Measurements from ENCODE around the gene SGPP1.
"Not testable (repeated sequence)": the region's sequence is repeated elsewhere in the genome, so short reads cannot be mapped to it uniquely, and the experiment has no call there.

Gene SGPP1

DNA sequence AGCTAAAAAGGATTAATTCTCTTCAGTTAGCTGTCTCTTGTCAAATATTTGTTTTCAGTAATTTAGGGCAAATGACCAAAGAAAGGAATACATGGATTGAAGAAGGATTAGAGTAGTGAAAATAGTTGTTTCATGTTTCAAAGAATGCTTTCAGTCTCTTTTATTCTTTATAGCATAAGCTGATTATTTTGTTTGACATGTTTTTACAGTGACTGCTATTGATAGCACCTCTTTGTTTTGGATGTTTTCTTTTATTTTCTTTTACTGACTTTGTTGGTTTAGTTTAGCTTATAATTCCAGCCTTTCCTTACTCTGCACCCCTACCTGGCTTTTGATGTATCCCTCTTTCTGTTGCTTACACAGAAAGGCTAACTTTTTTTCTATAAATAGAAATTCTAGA is 29.3 kb upstream of the SGPP1 start:
- H3K4me1 ChIP-seq (ENCODE audit: control insufficient read depth, insufficient read depth, low read length), result no peaks in the 10 kb centered on the region
- H3K4me3 ChIP-seq (ENCODE audit: low read length), result no peak overlapping the region
- no peak for DNase-seq (ENCODE audit: low read depth)
- no peaks in the 10 kb centered on the region for H3K36me3 ChIP-seq (ENCODE audit: control insufficient read depth, insufficient read depth, low read length, severe bottlenecking)
- no peak overlapping the region for H3K9ac ChIP-seq (ENCODE audit: low read length)
- no peaks in the 10 kb centered on the region for H3K27me3 ChIP-seq (replicated peaks; ENCODE audit: control insufficient read depth, insufficient read depth, low read length)
- no peaks in the 10 kb centered on the region for H3K9me3 ChIP-seq (ENCODE audit: control insufficient read depth, low read length)

GRCh38 chr14:63752449-63753169 is 24.7 kb upstream of the SGPP1 start:
- no peaks in the 10 kb centered on the region for H3K4me1 ChIP-seq (ENCODE audit: control insufficient read depth, insufficient read depth, low read length)
- no peak overlapping the region for H3K9ac ChIP-seq (ENCODE audit: low read length)
- no peaks in the 10 kb centered on the region for H3K36me3 ChIP-seq (ENCODE audit: control insufficient read depth, insufficient read depth, low read length, severe bottlenecking)
- H3K9me3 ChIP-seq (ENCODE audit: control insufficient read depth, low read length), result no peaks in the 10 kb centered on the region
- no peak overlapping the region for H3K4me3 ChIP-seq (ENCODE audit: low read length)
- peak; percentile 48 for DNase-seq (ENCODE audit: low read depth)
- H3K27me3 ChIP-seq (replicated peaks; ENCODE audit: control insufficient read depth, insufficient read depth, low read length), result no peaks in the 10 kb centered on the region

GRCh38 chr14:63751076-63751475 is 23.2 kb upstream of the SGPP1 start:
- H3K36me3 ChIP-seq (ENCODE audit: control insufficient read depth, insufficient read depth, low read length, severe bottlenecking); H3K9me3 ChIP-seq (ENCODE audit: control insufficient read depth, low read length); H3K27me3 ChIP-seq (replicated peaks; ENCODE audit: control insufficient read depth, insufficient read depth, low read length); H3K4me3 ChIP-seq (ENCODE audit: low read length); H3K4me1 ChIP-seq (ENCODE audit: control insufficient read depth, insufficient read depth, low read length); DNase-seq (ENCODE audit: low read depth); H3K9ac ChIP-seq (ENCODE audit: low read length): not testable (repeated sequence)

- Histone ChIP-seq H3K4me3 (ENCODE audit: low read length) (no peak overlapping the region), H3K36me3 (ENCODE audit: control insufficient read depth, insufficient read depth, low read length, severe bottlenecking) (no peaks in the 10 kb centered on the region), H3K9me3 (ENCODE audit: control insufficient read depth, low read length) (no peaks in the 10 kb centered on the region), H3K27me3 (replicated peaks; ENCODE audit: control insufficient read depth, insufficient read depth, low read length) (no peaks in the 10 kb centered on the region), H3K9ac (ENCODE audit: low read length) (no peak overlapping the region), H3K4me1 (ENCODE audit: control insufficient read depth, insufficient read depth, low read length) (no peaks in the 10 kb centered on the region)
- no peak for DNase-seq (ENCODE audit: low read depth)
Measured at GRCh38 chr14:63747846-63748245, 20.0 kb upstream of the SGPP1 start.

- Histone ChIP-seq H3K27me3 (replicated peaks; ENCODE audit: control insufficient read depth, insufficient read depth, low read length) (no peaks in the 10 kb centered on the region), H3K4me3 (ENCODE audit: low read length) (no peak overlapping the region), H3K4me1 (ENCODE audit: control insufficient read depth, insufficient read depth, low read length) (no peaks in the 10 kb centered on the region), H3K9me3 (ENCODE audit: control insufficient read depth, low read length) (no peaks in the 10 kb centered on the region), H3K9ac (ENCODE audit: low read length) (no peak overlapping the region), H3K36me3 (ENCODE audit: control insufficient read depth, insufficient read depth, low read length, severe bottlenecking) (no peaks in the 10 kb centered on the region)
- no peak for DNase-seq (ENCODE audit: low read depth)
Measured at GRCh38 chr14:63745858-63746425, 18.1 kb upstream of the SGPP1 start.

DNA sequence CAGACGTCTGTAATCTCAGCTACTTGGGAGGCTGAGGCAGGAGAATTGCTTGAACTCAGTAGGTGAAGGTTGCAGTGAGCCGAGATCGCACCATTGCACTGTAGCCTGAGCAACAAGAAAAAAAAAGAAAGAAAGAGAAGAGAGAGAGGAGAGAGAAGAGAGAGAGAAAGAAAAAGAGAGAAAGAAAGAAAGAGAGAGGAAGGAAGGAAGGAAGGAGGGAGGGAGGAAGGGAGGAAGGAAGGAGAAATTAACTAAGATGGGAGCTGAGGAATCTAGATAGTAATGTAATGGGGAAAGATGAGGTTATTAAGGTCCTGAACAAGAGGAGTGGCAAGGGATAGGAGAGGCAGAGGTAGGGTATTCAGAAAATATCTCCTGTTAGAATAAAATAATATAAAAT is 17.4 kb upstream of the SGPP1 start:
- no peak overlapping the region for H3K9ac ChIP-seq (ENCODE audit: low read length)
- H3K4me1 ChIP-seq (ENCODE audit: control insufficient read depth, insufficient read depth, low read length), result no peaks in the 10 kb centered on the region
- H3K9me3 ChIP-seq (ENCODE audit: control insufficient read depth, low read length), result no peaks in the 10 kb centered on the region
- H3K36me3 ChIP-seq (ENCODE audit: control insufficient read depth, insufficient read depth, low read length, severe bottlenecking), result no peaks in the 10 kb centered on the region
- no peak overlapping the region for H3K4me3 ChIP-seq (ENCODE audit: low read length)
- DNase-seq (ENCODE audit: low read depth), result no peak
- no peaks in the 10 kb centered on the region for H3K27me3 ChIP-seq (replicated peaks; ENCODE audit: control insufficient read depth, insufficient read depth, low read length)

DNA sequence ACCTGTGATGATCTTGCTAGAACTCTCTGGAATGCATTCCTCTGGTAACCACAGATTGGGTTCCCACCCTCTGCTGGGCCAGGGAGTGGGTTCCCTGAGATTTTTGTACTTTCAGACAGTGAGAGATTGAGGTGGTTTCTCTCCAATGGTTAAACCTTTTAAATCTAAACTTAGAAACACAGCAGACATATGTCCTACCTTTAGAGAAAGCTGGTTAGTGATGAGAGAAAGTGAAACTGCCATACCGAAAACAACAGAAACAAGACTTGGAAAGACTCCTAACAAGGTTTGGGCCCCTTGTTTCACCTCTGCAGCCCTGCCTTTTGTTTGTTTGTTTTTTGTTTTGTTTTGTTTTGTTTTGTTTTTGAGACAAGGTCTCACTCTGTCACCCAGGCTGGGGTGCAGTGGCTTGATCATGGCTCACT is 9.7 kb upstream of the SGPP1 start:
- peaks cover 3% of the 10 kb centered on the region for H3K27me3 ChIP-seq (replicated peaks; ENCODE audit: control insufficient read depth, insufficient read depth, low read length)
- no peak overlapping the region for H3K9ac ChIP-seq (ENCODE audit: low read length)
- H3K4me3 ChIP-seq (ENCODE audit: low read length), result no peak overlapping the region
- no peaks in the 10 kb centered on the region for H3K9me3 ChIP-seq (ENCODE audit: control insufficient read depth, low read length)
- no peaks in the 10 kb centered on the region for H3K4me1 ChIP-seq (ENCODE audit: control insufficient read depth, insufficient read depth, low read length)
- DNase-seq (ENCODE audit: low read depth), result no peak
- no peaks in the 10 kb centered on the region for H3K36me3 ChIP-seq (ENCODE audit: control insufficient read depth, insufficient read depth, low read length, severe bottlenecking)

DNA sequence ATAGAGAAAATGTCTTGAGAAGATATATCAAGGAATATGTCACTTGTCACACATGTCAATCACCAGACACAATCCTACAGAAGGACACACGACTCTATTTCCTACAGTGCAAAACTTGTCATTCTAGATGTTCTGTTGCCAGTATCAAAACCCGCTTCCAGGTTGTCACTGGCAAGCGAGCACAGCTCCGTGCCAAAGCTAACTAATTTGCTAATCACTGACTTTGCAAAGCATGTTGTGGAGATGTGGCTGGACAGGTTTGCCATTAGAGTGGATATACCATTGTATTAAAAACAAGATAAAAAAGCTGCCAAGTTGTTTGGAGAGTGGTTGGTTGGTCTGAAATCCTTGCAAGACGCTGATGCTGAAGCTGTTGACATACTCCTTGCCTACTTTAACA is 7.9 kb upstream of the SGPP1 start:
- Histone ChIP-seq H3K36me3 (ENCODE audit: control insufficient read depth, insufficient read depth, low read length, severe bottlenecking) (no peaks in the 10 kb centered on the region), H3K4me1 (ENCODE audit: control insufficient read depth, insufficient read depth, low read length) (no peaks in the 10 kb centered on the region), H3K9me3 (ENCODE audit: control insufficient read depth, low read length) (no peaks in the 10 kb centered on the region), H3K9ac (ENCODE audit: low read length) (no peak overlapping the region), H3K4me3 (ENCODE audit: low read length) (no peak overlapping the region), H3K27me3 (replicated peaks; ENCODE audit: control insufficient read depth, insufficient read depth, low read length) (peaks cover 3% of the 10 kb centered on the region)
- no peak for DNase-seq (ENCODE audit: low read depth)

DNA sequence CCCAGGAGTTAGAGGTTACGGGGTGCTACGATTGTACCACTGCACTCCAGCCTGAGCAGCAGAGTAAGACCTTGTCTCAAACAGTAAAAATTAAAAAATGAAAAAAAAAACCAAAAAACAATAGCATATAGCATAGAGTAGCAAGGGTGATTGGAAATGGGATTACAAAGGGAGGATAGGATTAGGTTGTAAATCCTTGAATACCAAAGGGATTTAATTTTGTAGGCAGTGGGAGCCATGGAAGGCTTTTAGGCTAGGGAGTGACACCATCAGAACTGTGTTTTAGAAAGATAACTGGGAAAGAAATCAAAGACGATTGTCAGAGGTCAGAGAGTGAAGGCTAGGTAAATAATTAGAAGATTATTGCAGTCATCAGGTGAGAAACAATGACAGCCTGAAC is 2.8 kb upstream of the SGPP1 start:
- Histone ChIP-seq H3K4me3 (ENCODE audit: low read length) (no peak overlapping the region), H3K4me1 (ENCODE audit: control insufficient read depth, insufficient read depth, low read length) (peaks cover 11% of the 10 kb centered on the region), H3K9ac (ENCODE audit: low read length) (no peak overlapping the region), H3K36me3 (ENCODE audit: control insufficient read depth, insufficient read depth, low read length, severe bottlenecking) (no peaks in the 10 kb centered on the region), H3K27me3 (replicated peaks; ENCODE audit: control insufficient read depth, insufficient read depth, low read length) (peaks cover 2% of the 10 kb centered on the region), H3K9me3 (ENCODE audit: control insufficient read depth, low read length) (no peaks in the 10 kb centered on the region)
- DNase-seq (ENCODE audit: low read depth), result no peak

DNA sequence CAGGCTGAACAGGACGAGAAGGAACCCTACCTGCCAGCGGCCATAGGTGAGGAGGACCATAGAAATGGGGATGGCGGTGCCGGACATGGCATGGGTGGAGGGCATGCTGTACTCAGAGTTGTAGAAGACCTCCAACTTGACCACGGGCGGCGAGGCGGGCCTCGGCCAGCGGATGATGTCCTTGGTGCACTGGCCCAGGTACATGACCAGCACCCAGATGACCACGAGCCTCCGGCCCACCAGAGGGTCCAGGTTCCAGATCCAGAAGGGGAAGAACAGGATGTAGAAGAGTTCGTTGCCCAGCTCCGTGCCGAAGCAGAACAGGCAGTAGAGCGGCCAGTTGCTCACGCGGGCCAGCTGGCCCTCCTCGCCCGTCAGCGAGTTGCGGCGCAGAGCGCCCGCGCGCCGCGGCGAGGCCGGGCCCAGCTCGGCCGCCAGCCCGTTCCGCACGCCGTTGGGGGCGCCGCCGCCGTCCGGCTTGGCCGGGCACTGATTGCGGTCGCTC is 582 bp downstream of the SGPP1 start:
- Histone ChIP-seq H3K36me3 (ENCODE audit: control insufficient read depth, insufficient read depth, low read length, severe bottlenecking) (no peaks in the 10 kb centered on the region), H3K4me1 (ENCODE audit: control insufficient read depth, insufficient read depth, low read length) (peaks cover 15% of the 10 kb centered on the region), H3K9me3 (ENCODE audit: control insufficient read depth, low read length) (no peaks in the 10 kb centered on the region), H3K9ac (ENCODE audit: low read length) (peak overlapping the region; percentile 94), H3K27me3 (replicated peaks; ENCODE audit: control insufficient read depth, insufficient read depth, low read length) (no peaks in the 10 kb centered on the region), H3K4me3 (ENCODE audit: low read length) (peak overlapping the region; percentile 97)
- DNase-seq (ENCODE audit: low read depth), result peak; percentile 74

GRCh38 chr14:63726499-63726898 is 1.4 kb downstream of the SGPP1 start:
- H3K9me3 ChIP-seq (ENCODE audit: control insufficient read depth, low read length), result no peaks in the 10 kb centered on the region
- peak; percentile 24 for DNase-seq (ENCODE audit: low read depth)
- H3K36me3 ChIP-seq (ENCODE audit: control insufficient read depth, insufficient read depth, low read length, severe bottlenecking), result no peaks in the 10 kb centered on the region
- H3K4me1 ChIP-seq (ENCODE audit: control insufficient read depth, insufficient read depth, low read length), result peaks cover 15% of the 10 kb centered on the region
- H3K27me3 ChIP-seq (replicated peaks; ENCODE audit: control insufficient read depth, insufficient read depth, low read length), result no peaks in the 10 kb centered on the region
- H3K9ac ChIP-seq (ENCODE audit: low read length), result peak overlapping the region; percentile 94
- peak overlapping the region; percentile 97 for H3K4me3 ChIP-seq (ENCODE audit: low read length)

Measured in adipocyte (in vitro differentiated cells).